ENCODE measurements around the gene WDFY1.
A peak's percentile ranks its signal among the peaks of the same experiment; 100 is the strongest.

The WDFY1 gene

DNA sequence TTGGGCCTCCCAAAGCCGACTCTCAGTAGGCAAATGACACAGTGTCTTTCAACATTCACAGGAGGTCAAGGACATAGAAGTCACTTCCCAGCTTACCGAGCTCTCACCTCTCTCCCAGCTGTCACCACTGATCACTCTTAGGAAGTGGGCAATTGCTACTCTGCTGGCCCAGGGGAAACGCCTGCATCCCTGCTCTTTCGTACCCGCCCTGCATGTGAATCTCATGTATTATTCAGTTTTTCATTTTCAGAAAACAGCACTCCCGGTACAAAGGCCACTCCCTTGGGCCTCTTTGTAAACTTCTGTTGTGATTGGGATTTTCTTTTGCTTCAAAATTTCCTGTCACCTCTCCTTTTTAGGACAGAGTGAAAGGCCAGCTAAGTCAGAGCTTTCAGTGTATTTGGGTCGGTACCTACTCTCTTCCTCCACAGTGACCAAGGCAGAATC is 27.5 kb upstream of the WDFY1 start:
- no peak for TF ChIP-seq CTCF (conservative IDR thresholded peaks at IDR 0.05; ENCODE audit: low read depth, low read length)
- no peak for DNase-seq (ENCODE audit: low read depth)
- no peak overlapping the region for H3K4me3 ChIP-seq (ENCODE audit: low read length)

- TF ChIP-seq CTCF (conservative IDR thresholded peaks at IDR 0.05; ENCODE audit: low read depth, low read length), result no peak
- no peak overlapping the region for H3K4me3 ChIP-seq (ENCODE audit: low read length)
- no peak for DNase-seq (ENCODE audit: low read depth)
Measured at GRCh38 chr2:223971731-223972130, 26.6 kb upstream of the WDFY1 start.

DNA sequence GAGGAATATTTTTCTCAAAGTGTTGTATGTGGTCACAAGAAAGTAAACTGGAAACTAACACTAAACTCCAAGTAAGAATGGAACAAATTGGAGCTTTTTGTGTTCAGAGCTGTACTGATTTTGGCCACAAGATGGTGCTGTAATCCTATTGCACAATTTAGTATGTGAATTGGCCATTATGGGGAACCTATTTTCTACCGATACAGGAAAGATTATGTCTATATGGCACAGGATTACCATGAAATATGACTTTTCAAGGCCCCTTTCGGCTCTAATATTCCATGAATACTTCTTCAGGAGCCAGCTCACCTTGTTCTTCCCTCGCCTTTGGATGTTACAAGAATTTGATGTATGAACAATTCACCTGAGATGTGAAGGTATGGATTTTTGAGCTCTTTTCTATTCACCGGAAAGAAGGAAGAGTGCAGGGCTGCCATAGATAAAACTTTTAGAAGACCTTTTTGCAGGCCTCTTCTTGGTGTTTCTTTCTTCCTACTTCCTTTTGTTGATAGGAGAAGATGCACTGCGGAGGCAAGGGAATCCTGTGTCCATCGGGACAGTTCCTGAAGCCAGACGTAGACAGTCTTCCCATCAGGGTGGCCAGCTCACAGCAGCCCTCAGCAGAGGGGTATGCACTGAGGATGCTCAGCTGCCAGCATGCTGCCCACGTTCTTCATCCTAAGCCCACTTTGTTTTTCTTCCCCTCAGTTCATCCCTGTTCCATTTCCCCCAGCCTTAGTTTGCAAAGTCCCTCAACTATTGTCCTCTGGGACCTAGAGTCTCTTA is 25.4 kb upstream of the WDFY1 start:
- peak; percentile 89 for TF ChIP-seq CTCF (conservative IDR thresholded peaks at IDR 0.05; ENCODE audit: low read depth, low read length)
- H3K4me3 ChIP-seq (ENCODE audit: low read length), result no peak overlapping the region
- no peak for DNase-seq (ENCODE audit: low read depth)

DNA sequence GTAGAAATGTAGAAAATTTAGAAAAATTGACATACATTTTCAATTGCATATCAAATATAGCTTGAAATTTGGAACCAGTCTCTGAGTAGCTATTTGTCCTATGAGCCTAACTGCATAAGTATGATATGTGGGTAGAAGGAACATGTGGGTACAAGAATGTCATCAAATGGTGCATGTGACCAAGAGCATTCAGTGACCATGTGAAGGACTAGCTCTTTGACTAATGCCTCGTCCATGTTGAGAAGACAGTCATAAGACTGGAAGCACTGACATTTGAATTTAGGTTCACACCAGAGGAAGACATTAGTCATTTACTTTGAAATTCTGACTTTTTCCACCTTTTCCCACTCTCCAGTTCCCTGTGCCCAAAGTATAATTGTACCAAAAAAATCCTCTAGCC is 24.7 kb upstream of the WDFY1 start:
- no peak overlapping the region for H3K4me3 ChIP-seq (ENCODE audit: low read length)
- no peak for DNase-seq (ENCODE audit: low read depth)
- no peak for TF ChIP-seq CTCF (conservative IDR thresholded peaks at IDR 0.05; ENCODE audit: low read depth, low read length)

DNA sequence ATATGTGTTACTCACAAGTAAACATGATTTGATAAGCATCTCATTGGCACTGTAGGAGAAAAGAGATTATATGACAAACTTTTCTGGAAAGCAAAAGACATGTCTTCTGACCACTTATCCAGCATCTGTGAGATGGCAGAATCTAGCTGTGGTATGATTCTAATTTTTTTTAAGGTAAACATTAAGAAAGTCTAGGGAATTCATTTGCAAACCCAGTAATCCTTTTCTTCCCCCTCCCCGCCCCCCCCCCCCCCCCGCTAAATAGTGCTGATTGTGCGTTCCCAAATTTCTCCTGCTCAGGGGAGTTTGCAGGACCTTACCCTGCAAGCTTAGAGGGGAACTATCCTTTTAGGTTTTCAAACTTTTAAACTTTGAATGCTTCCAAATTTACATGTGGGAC is 24.2 kb upstream of the WDFY1 start:
- DNase-seq (ENCODE audit: low read depth), result no peak
- TF ChIP-seq CTCF (conservative IDR thresholded peaks at IDR 0.05; ENCODE audit: low read depth, low read length), result no peak
- H3K4me3 ChIP-seq (ENCODE audit: low read length), result no peak overlapping the region

GRCh38 chr2:223967981-223968380 is 22.8 kb upstream of the WDFY1 start:
- TF ChIP-seq CTCF (conservative IDR thresholded peaks at IDR 0.05; ENCODE audit: low read depth, low read length), result no peak
- H3K4me3 ChIP-seq (ENCODE audit: low read length), result no peak overlapping the region
- peak; percentile 76 for DNase-seq (ENCODE audit: low read depth)

GRCh38 chr2:223959688-223960087 is 14.6 kb upstream of the WDFY1 start:
- DNase-seq (ENCODE audit: low read depth), result no peak
- H3K4me3 ChIP-seq (ENCODE audit: low read length), result no peak overlapping the region
- TF ChIP-seq CTCF (conservative IDR thresholded peaks at IDR 0.05; ENCODE audit: low read depth, low read length), result no peak
